NOMO-1 treated with DMSO at 0.1 percent for 48 hours (cell line): Measurements from ENCODE around the gene STK11IP.

Experiments
- DNase-seq: peaks from one replicate; lab custom pipeline; 2025; ENCODE audit not compliant: unreplicated experiment; lab: John Stamatoyannopoulos, UW

STK11IP gene

DNA sequence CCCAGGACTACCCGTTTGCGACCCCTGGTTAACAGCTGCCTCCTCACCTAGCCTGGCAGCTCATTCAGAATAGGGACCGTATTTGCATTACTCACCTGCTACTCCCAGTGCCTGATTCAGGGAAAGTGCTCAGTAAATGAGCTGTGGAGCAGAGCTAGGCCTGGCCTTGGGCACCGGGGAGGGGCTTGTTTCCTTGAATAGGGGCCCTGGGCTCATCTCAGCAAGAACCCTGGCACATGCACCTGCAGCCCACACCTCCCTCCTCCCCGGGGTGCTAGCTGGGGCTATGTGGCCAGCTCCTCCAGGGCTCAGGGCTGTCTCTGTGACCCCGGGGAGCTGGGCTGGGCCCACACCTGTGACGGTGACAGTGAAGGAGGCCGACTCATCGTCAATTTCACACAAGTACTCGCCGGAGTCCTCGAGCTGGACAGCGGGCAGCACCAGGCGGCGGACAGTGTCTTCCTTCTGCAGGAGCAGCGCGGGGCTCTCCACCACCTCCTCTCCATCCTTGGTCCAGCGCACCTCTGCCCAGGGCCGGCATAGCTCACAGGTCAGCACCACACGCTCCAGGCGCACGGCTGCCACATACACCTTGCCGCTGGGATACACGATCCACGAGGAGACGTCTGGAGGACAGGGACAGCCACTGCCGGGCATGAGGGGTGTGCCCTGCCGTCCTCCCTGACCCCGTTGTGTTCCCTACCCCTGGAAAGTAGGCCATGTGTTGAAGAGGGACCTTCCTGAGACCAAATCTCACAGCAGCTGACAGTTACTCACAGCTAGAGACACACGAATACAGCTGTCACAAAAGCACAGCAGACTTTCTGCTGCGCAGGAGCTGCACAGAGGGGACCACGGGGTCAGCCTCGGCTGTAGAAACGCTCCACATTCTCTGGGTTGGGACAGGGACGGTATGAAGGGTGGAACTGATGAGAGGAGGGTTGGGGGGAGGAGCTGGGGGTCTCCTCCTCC, 35.3 kb upstream of the STK11IP start:
- no peak for DNase-seq

DNA sequence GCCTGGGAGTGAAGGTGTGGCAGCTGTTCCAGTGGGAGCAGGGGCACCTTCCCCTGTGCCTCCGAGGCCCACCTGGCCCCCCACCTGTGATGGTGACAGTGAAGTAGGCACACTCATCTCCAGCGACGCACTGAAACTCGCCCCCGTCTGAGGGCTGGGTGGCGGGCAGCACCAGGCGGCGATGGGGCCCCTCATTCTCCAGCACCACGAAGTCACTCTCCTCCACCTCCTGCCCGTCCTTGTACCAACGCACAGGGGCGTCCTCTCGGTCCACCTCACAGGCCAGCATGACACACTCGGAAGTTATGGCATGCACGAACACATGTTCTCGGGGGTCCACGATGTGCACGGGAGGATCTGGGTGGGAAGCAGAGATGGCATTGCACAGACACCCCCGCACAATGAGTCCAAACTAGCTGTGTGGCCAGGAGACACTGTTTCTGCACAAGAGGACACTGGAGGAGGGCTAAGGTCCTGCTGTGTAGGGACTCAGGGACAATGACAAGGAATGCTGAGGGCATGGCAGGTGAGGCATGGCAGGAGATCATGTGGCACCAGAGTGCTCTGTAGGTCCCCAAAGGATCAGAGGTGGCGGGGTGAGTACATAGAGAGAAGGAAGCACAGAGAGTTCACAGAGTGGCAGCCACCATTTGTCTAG, 34.3 kb upstream of the STK11IP start:
- DNase-seq, result no peak

DNA sequence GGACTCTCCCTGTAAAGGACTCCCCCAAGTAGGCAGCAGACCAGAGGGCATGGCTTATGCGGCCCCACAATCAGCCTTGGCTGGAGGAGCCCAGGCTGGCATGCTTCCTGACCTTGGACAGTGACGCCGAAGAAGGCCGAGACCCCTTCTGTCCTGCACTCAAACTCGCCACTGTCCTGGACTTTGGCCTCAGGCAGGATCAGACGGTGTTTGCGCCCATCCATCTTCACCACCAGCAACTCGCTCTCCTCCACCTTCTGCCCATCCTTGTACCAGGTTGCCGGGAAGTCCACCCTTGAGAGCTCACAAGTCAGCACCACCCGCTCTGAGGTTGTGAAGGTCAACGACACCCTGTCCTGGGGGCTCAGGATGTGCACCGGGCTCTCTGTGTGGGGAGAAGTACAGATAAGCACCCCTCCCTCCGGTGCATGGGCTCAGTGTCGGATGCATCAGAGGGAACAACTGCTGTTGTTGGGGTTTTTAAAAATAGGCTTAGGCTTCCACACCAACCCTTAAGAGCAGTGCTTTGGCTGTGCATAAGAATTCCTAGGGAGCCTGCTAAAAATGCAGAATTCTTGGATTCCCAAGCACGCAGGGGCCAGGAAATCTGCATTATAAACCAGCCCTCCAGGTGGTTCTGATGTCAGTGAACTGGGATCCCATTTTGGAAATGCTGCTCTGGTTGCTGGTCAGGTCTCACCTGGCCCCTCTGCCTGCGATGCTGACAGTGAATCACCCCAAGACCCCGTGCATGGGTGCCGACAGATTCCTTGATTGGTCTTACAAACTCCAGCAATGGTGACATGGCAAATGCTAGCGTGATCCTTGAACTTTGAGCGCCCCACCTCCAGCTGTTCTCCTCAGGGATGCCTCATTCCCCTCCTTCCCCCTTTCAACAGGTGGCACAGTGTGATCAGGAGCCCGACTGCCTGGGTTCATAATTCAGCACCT, 32.3 kb upstream of the STK11IP start:
- DNase-seq, result no peak

DNA sequence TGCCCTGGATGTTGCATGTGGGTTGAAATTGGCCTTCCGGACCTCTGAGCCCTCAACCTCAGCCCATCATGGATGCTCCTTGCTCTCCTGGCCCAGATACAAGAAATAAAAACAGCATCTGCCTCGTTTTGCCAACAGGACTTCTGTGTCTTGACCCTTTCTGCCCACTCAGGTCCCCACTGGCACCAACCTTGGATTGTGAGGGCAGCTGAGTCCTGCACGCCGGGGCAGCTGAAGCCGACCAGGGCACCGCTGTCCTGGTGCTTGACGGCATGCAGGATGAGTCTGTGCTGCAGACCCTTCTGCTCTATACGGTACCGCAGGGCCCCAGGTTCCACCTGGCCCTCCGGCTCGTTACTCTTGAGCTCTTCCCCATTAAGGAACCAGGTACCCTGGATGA, 31.0 kb upstream of the STK11IP start:
- no peak for DNase-seq

DNA sequence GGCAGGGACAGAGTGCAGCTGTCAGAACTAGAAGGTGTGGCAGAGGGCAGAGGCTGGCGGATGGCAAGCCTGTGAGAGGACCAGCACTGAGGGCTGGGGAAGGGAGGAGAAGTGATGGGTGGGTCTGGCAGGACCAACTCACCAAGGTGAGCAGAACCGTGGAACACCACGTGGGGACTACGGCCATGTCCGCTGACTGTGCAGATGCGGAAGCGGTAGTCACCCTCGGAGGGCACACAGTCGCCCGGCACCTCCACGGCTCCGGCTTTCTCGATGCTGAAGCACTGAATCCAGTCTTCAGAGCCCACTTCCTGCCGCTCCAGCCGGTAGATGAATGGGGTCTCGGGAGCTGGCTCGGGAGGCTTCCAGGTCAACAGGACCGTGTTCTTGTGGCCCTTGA, 30.5 kb upstream of the STK11IP start:
- no peak for DNase-seq

DNA sequence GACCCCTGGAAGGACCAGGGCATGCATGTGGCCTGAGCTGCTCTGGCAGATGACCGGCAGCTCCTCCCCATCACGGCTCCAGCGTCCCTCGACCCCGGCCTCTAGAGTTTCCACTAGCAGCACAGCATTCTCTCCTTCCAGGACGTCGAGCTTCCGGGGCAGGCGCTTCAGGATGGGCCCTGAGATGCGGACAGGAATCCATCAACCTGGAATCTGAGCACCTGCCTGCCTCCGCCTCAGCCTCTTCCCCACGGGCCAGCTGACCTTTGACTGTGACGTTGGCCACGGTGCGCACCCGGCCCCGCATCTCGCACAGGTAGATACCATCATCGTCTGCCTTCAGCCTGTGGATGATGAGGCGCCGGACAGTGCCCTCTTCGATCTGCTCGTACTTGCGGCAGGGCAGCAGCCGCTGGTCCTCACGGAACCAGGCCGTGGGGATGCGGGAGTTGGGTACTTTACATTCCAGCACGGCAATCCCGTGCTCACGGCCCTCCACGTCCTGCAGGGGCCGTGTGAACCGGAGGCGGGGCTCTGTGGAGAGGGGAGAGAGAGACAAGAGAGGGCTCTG, 29.8 kb upstream of the STK11IP start:
- DNase-seq, result no peak

DNA sequence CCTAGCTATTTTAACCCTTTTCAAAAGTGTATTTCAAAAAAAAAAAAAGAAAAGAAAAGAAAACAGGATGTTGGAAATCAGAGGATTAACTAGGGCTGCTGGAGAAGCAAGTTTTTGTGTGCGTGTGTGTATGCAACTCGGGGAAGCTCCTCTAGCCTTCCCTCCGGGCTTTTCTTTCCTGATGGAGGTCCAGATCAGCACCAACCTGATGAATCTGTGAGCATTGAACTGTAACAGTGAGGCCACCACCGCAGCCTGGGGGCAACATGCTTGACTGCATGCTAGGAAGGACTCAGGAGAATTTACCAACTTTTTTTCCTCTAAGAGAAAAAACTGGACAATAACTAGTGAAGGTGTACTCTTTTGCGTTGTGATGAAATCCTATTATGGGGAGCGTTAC, 28.6 kb upstream of the STK11IP start:
- no peak for DNase-seq

DNA sequence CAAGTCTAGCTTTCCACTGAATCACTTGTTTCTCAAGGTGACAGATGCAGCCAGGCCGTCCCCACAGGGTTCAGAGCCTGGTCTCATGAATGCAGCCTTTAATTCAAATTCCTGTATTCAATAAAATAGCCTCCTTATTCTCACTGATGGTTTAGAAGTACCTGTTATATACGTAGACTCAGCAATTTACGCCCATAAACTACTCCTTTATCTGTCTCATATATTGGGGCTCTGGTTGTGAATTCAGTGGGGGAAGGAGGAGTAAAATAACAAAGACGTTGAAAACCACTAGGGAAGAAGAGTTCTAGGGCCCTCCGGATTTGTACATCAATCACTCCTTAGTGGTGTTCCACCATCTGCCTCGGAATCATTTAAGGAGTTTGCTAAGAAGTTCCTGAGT, 28.0 kb upstream of the STK11IP start:
- DNase-seq, result no peak

DNA sequence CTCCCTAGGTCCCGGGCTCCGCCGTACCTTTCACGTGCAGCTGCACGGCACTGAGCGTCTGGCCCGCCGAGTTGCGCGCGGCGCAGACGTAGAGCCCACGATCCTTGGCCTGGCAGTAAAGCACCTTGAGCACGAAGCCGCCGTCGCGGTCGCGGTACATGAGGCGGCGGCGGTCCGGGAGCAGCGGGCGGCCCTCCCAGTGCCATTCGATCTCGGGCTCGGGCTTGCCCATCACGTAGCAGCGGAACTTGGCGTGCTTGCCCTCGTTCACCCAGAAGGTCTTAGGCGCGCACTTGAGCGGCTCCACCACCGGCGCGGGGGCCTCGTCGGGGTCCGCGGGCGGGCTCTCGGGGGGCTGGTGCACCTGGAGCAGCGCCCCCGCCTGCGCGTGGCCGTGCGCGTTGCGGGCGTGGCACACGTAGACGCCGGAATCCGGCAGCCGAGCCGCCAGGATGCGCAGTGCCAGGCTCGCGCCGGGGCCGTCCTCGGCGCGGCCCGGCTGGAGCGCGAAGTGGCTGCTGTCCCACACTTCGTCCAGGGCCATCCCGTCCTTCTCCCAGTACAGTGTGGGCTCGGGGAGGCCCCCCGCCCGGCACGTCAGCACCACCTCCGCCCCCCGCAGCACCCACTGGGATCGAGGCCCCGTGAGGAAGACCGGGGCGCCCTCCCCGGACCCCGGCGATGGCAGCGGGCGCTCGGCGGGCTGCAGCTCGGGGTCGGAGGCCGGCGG, 27.3 kb upstream of the STK11IP start:
- no peak for DNase-seq

DNA sequence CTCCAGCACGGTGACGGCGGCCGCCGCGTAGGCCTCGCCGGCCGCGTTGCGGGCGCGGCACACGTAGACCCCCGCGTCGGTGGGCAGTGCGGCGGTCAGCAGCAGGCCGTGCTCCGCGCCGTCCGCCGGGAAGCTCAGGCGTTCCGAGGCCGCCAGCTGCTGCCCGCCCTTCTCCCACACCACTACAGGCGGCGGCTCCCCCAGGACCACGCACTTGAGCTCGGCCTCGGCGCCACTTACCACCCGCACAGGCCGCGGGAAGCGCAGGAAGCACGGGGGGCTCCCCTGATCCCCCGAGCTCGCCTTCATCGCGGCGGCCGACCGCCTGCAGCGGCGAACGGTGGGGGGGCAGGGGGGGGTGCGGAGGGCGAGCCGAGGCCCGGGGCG, 26.7 kb upstream of the STK11IP start:
- no peak for DNase-seq

DNA sequence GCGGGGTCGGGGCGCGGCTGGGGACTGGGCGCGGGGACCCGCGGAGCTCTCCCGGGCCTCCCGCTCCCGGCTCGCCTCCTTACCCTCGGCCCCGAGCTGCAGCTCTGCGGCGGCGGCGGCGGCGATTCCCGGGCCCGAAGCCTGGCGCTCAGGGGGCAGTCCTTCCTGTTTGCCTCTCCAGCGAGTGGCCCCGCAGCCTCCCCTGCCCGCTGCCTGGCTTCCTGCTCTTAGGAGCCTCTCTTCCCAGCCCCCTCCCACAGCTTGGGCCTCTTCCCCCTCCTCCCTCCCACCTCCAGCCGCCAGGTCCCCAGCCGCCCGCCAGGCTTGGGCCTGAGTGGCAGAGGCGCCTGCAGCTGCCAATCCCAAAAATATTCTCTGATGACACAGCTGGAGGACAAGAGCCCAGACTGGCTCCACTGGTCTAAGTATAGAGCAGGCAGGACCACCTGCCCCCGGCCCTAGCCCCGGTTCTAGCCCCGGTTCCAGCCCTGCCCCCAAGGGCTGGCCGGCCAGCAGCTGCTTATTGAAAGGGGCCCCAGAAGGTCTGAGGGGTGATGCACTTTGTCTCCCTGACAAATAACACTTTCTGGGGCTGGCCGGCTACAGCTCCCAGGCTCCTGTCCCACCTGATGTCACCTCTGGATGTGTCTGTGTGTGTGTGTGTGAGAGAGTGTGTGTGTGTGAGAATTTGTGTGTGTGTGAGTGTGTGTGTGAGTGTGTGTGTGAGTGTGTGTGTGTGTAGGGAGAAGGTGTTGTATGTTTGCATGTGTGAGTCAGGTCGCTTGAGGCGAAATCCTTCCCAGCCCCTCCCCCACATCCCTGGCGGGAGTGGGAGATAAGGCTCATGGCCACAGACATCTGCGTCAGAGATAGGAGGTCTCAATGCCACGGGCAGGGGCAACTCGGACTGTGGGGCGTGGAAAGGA, 26.1 kb upstream of the STK11IP start, which contains the start of gene OBSL1:
TSS of gene OBSL1 (minus strand) at position 229 of the 926 bp plus-strand sequence. CDS start 307 bp downstream, outside the sequence.
- DNase-seq, result peak; percentile 36

DNA sequence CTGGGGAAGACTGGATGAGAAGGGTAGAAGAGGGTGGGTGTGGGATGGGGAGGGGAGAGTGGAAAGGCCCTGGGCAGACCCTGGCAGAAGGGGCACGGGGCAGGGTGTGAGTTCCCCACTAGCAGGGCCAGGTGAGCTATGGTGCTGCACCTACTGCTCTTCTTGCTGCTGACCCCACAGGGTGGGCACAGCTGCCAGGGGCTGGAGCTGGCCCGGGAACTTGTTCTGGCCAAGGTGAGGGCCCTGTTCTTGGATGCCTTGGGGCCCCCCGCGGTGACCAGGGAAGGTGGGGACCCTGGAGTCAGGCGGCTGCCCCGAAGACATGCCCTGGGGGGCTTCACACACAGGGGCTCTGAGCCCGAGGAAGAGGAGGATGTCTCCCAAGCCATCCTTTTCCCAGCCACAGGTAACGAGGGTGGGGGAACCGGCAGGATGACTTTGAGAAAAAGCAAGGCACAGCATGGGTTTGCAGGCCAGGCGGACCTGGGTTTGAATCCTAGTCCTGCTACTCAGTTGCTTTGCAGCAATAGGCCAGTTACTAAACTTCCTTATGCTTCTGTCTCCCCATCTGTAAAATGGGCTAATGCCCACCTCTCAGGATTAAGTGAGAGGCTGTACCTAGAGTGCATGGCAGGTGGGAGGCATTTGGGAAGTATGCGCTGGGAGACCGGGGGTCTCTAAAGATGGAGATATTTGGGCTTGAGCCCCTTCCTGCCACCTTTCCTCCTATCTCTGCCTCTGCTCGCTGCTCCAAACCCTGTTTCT, 25.2 kb upstream of the STK11IP start, which contains the start of gene INHA:
TSS of gene INHA (plus strand) at position 74 of the 765 bp plus-strand sequence. CDS start at position 139, 65 bp downstream.
- no peak for DNase-seq

DNA sequence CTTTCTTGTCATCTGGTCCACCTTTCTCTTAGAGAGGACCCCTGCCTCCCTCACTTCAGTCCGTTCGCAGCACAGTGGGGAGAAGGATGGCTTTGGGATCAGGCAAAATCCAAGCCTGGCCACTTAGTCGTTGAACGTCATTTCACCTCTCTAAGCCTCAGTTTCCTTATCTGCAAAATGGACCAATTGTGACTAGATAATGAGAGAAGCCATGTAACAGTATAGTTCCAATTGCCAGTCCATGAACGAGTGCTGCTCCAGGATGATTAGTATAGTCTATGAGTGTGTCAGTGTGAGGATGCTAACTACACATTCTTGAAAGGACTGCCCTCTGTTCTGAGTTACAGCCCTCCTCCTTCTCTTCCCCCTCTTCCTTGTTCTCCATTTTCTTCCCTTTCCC, 24.5 kb upstream of the STK11IP start:
- DNase-seq, result peak; percentile 78

DNA sequence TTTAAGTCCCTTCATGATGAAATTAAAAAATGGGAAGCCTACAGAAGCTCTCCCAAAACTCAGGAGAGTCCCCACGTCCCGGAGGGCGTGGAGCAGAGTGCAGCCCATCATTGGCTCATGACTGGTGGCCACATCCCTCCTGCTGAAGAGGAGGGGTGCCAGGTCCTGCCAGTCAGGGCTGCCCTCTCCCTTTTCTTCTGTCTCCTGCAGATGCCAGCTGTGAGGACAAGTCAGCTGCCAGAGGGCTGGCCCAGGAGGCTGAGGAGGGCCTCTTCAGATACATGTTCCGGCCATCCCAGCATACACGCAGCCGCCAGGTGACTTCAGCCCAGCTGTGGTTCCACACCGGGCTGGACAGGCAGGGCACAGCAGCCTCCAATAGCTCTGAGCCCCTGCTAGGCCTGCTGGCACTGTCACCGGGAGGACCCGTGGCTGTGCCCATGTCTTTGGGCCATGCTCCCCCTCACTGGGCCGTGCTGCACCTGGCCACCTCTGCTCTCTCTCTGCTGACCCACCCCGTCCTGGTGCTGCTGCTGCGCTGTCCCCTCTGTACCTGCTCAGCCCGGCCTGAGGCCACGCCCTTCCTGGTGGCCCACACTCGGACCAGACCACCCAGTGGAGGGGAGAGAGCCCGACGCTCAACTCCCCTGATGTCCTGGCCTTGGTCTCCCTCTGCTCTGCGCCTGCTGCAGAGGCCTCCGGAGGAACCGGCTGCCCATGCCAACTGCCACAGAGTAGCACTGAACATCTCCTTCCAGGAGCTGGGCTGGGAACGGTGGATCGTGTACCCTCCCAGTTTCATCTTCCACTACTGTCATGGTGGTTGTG, 23.0 kb upstream of the STK11IP start:
- DNase-seq, result no peak

DNA sequence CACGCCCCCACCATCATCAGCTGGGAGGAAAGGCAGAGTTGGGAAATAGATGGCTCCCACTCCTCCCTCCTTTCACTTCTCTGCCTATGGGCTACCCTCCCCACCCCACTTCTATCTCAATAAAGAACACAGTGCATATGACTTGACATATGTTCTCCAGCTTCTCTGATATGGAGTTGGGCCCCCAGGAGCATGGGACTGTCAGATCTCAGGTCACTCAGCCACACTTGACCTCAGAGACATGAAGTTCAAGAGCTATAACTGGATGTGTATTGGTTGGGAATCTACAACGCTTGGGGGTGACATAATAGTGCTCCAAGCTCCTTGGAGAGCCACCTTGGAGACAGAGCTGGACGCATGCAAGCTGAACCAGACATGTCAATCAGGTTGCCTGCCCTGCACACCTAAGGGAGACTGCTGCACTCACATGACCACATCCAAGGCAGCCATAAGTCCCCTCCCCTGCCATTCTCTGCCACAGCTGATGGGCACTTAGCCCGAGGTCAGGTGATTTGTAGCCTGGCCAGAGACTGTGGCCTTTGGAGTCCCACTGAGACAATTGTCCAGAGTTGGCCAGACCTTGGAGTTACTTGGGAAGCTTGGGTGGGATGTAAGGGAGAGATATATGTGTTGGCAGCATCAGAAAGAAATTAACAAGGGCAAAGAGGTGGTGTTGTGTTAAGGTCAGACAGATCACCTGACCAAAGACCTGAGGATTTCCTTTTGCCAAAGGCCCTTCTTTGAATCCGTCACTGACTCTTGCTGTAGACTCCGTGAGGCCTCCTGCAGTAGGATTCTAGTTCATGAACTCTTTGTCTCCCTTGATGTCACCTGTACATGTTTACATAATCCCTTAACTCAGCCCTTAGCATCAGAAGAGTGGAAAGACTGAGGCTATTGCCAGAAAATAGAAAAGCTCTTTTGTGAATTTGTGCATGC, 21.8 kb upstream of the STK11IP start:
- no peak for DNase-seq
